Activated T-helper 1 cell treated with anti-CD3 and anti-CD28 coated beads, Interleukin-12 subunit alpha, Interleukin-12 subunit beta, Interleukin-2, Interleukin-4 antibody, amounts not matched to agents 30 ng/mL and 10 ng/mL and 1 ng/mL, durations not matched to agents 14 hours and 24 hours and 36 hours (primary cell): Measurements from ENCODE around the gene AFF3. TPM values are rescaled to one million over a fixed set of nuclear protein-coding genes. Genes with fewer than 3 reads are reported as not detected.

Experiments used
- DNase-seq: peaks from one replicate; pipeline ENCODE4 v3.0.0; 2021; ENCODE audit warnings: low spot score
- H3K27ac Mint-ChIP-seq: one replicate; pipeline ENCODE4 v1.8.0; 2021; ENCODE audit warnings: mild to moderate bottlenecking, mixed read lengths
- H3K27me3 Mint-ChIP-seq: one replicate; pipeline ENCODE4 v1.8.0; 2022; ENCODE audit warnings: mild to moderate bottlenecking, moderate library complexity, mixed read lengths; ENCODE audit not compliant: insufficient read depth
- H3K36me3 Mint-ChIP-seq: one replicate; pipeline ENCODE4 v1.8.0; 2021; ENCODE audit warnings: low read depth, mixed read lengths
- H3K4me1 Mint-ChIP-seq: one replicate; pipeline ENCODE4 v1.8.0; 2021; ENCODE audit warnings: low read depth, mixed read lengths
- H3K4me3 Mint-ChIP-seq: one replicate; pipeline ENCODE4 v1.8.0; 2021; ENCODE audit warnings: mild to moderate bottlenecking, moderate library complexity, mixed read lengths
- H3K9me3 Mint-ChIP-seq: one replicate; pipeline ENCODE4 v1.8.0; 2021; ENCODE audit warnings: mixed read lengths
- intact Hi-C: fragments of 100-400 bp; cut with micrococcal nuclease; formaldehyde crosslinking; loops from one replicate; pipeline ENCODE4 v1.15.1; 2024
- total RNA-seq: library from RNA; stranded (reverse); gene quantifications from 2 replicates; pipeline ENCODE4 v1.2.3, GENCODE V29; 2022

The AFF3 gene
- total RNA-seq, 1 donor from 2014 or later: 2.4 TPM

GRCh38 chr2:99697811-99698568, 444.4 kb downstream of the AFF3 start:
- no peaks in the 10 kb centered on the region for H3K4me1 Mint-ChIP-seq
- intact Hi-C loops: no loop called here
- no peaks in the 10 kb centered on the region for H3K27me3 Mint-ChIP-seq
- DNase-seq: no peak
- H3K9me3 Mint-ChIP-seq: no peaks in the 10 kb centered on the region
- no peaks in the 10 kb centered on the region for H3K36me3 Mint-ChIP-seq
- no peak overlapping the region for H3K27ac Mint-ChIP-seq
- no peak overlapping the region for H3K4me3 Mint-ChIP-seq

GRCh38 chr2:99695944-99696253, 446.5 kb downstream of the AFF3 start:
- Mint-ChIP-seq H3K27me3 (peaks cover 2% of the 10 kb centered on the region), H3K36me3 (no peaks in the 10 kb centered on the region), H3K4me3 (no peak overlapping the region), H3K4me1 (no peaks in the 10 kb centered on the region), H3K27ac (no peak overlapping the region), H3K9me3 (no peaks in the 10 kb centered on the region)
- intact Hi-C loops: no loop called here
- DNase-seq: no peak

GRCh38 chr2:99695130-99695943, 447.1 kb downstream of the AFF3 start:
- intact Hi-C loops: no loop called here
- Mint-ChIP-seq H3K9me3 (no peaks in the 10 kb centered on the region), H3K4me3 (no peak overlapping the region), H3K4me1 (no peaks in the 10 kb centered on the region), H3K27me3 (peaks cover 2% of the 10 kb centered on the region), H3K27ac (no peak overlapping the region), H3K36me3 (no peaks in the 10 kb centered on the region)
- DNase-seq: no peak

GRCh38 chr2:99694331-99694730, 448.1 kb downstream of the AFF3 start:
- intact Hi-C loops: no loop called here
- no peaks in the 10 kb centered on the region for H3K36me3 Mint-ChIP-seq
- H3K27ac Mint-ChIP-seq: no peak overlapping the region
- H3K27me3 Mint-ChIP-seq: peaks cover 2% of the 10 kb centered on the region
- DNase-seq: no peak
- no peak overlapping the region for H3K4me3 Mint-ChIP-seq
- H3K9me3 Mint-ChIP-seq: no peaks in the 10 kb centered on the region
- H3K4me1 Mint-ChIP-seq: no peaks in the 10 kb centered on the region

- Mint-ChIP-seq H3K27ac (no peak overlapping the region), H3K4me1 (no peaks in the 10 kb centered on the region), H3K4me3 (no peak overlapping the region), H3K36me3 (no peaks in the 10 kb centered on the region), H3K9me3 (no peaks in the 10 kb centered on the region), H3K27me3 (peaks cover 2% of the 10 kb centered on the region)
- DNase-seq: no peak
- intact Hi-C loops: no loop called here
Observed at GRCh38 chr2:99692785-99693184, 449.6 kb downstream of the AFF3 start.

GRCh38 chr2:99691926-99692325, 450.5 kb downstream of the AFF3 start:
- no peaks in the 10 kb centered on the region for H3K36me3 Mint-ChIP-seq
- no peak overlapping the region for H3K27ac Mint-ChIP-seq
- H3K4me3 Mint-ChIP-seq: no peak overlapping the region
- no peak for DNase-seq
- no peaks in the 10 kb centered on the region for H3K4me1 Mint-ChIP-seq
- H3K9me3 Mint-ChIP-seq: no peaks in the 10 kb centered on the region
- peaks cover 2% of the 10 kb centered on the region for H3K27me3 Mint-ChIP-seq
- intact Hi-C loops: no loop called here

GRCh38 chr2:99689145-99689742, 453.1 kb downstream of the AFF3 start:
- Mint-ChIP-seq H3K36me3 (no peaks in the 10 kb centered on the region), H3K27ac (no peak overlapping the region), H3K4me3 (no peak overlapping the region), H3K27me3 (peaks cover 4% of the 10 kb centered on the region), H3K9me3 (no peaks in the 10 kb centered on the region), H3K4me1 (no peaks in the 10 kb centered on the region)
- intact Hi-C loops: no loop called here
- no peak for DNase-seq

- no peak for DNase-seq
- Mint-ChIP-seq H3K36me3 (no peaks in the 10 kb centered on the region), H3K4me1 (no peaks in the 10 kb centered on the region), H3K9me3 (no peaks in the 10 kb centered on the region), H3K27ac (no peak overlapping the region), H3K27me3 (peaks cover 4% of the 10 kb centered on the region), H3K4me3 (no peak overlapping the region)
- intact Hi-C loops: no loop called here
Observed at GRCh38 chr2:99688699-99689098, 453.7 kb downstream of the AFF3 start.

GRCh38 chr2:99682275-99683060, 459.9 kb downstream of the AFF3 start:
- Mint-ChIP-seq H3K4me1 (no peaks in the 10 kb centered on the region), H3K36me3 (no peaks in the 10 kb centered on the region), H3K27me3 (peaks cover 2% of the 10 kb centered on the region), H3K4me3 (no peak overlapping the region), H3K9me3 (no peaks in the 10 kb centered on the region), H3K27ac (no peak overlapping the region)
- DNase-seq: no peak
- intact Hi-C loops: no loop called here

GRCh38 chr2:99680946-99681345, 461.4 kb downstream of the AFF3 start:
- no peak overlapping the region for H3K4me3 Mint-ChIP-seq
- H3K36me3 Mint-ChIP-seq: no peaks in the 10 kb centered on the region
- no peaks in the 10 kb centered on the region for H3K9me3 Mint-ChIP-seq
- no peak overlapping the region for H3K27ac Mint-ChIP-seq
- DNase-seq: no peak
- intact Hi-C loops: no loop called here
- no peaks in the 10 kb centered on the region for H3K4me1 Mint-ChIP-seq
- H3K27me3 Mint-ChIP-seq: no peaks in the 10 kb centered on the region

- Mint-ChIP-seq H3K27me3 (no peaks in the 10 kb centered on the region), H3K36me3 (no peaks in the 10 kb centered on the region), H3K9me3 (no peaks in the 10 kb centered on the region), H3K27ac (no peak overlapping the region), H3K4me3 (no peak overlapping the region), H3K4me1 (no peaks in the 10 kb centered on the region)
- intact Hi-C loops: no loop called here
- DNase-seq: no peak
Observed at GRCh38 chr2:99679518-99679917, 462.9 kb downstream of the AFF3 start.

- no peak overlapping the region for H3K4me3 Mint-ChIP-seq
- no peaks in the 10 kb centered on the region for H3K9me3 Mint-ChIP-seq
- H3K36me3 Mint-ChIP-seq: no peaks in the 10 kb centered on the region
- no peaks in the 10 kb centered on the region for H3K27me3 Mint-ChIP-seq
- intact Hi-C loops: no loop called here
- H3K27ac Mint-ChIP-seq: no peak overlapping the region
- no peak for DNase-seq
- H3K4me1 Mint-ChIP-seq: no peaks in the 10 kb centered on the region
Observed at GRCh38 chr2:99678625-99679024, 463.8 kb downstream of the AFF3 start.

GRCh38 chr2:99677814-99678213, 464.6 kb downstream of the AFF3 start:
- no peak for DNase-seq
- Mint-ChIP-seq H3K27ac (no peak overlapping the region), H3K36me3 (no peaks in the 10 kb centered on the region), H3K4me1 (no peaks in the 10 kb centered on the region), H3K4me3 (no peak overlapping the region), H3K9me3 (no peaks in the 10 kb centered on the region), H3K27me3 (no peaks in the 10 kb centered on the region)
- intact Hi-C loops: no loop called here
